Measurements from ENCODE around the gene ADAMTS12. TPM values are rescaled to one million over a fixed set of nuclear protein-coding genes. Genes with fewer than 3 reads are reported as not detected.

Gene ADAMTS12
- polyA plus RNA-seq, 1 of the 3 experiments (the other 2 are of a cell fraction) = 2.5 TPM

GRCh38 chr5:33639474-33639873, 252.3 kb downstream of the ADAMTS12 start:
- 30% methylated on average over 7 of the region's 7 CpGs for WGBS (ENCODE audit: low lambda C conversion rate)
- H3K9me3 ChIP-seq = no peaks in the 10 kb centered on the region
- H3K36me3 ChIP-seq (replicated peaks in 1 of 2; ENCODE audit: control insufficient read depth in 1 of 2, insufficient read depth in 2 of 2, low read length in 1 of 2) = no peaks in the 10 kb centered on the region
- no peaks in the 10 kb centered on the region for H4K20me1 ChIP-seq (ENCODE audit: insufficient read depth)
- H3K4me3 ChIP-seq (ENCODE audit: low read depth in 2 of 2, low read length in 1 of 2) = no peak overlapping the region
- POLR2A ChIA-PET = no interaction called here
- no peaks in the 10 kb centered on the region for H3F3A ChIP-seq (replicated peaks; ENCODE audit: insufficient read depth)
- no peak overlapping the region for H3K4me2 ChIP-seq
- peaks cover 0 to 3% of the 10 kb centered on the region in 2 experiments; a peak in 1 of 4 replicates for H3K4me1 ChIP-seq (ENCODE audit: control insufficient read depth in 1 of 2, insufficient read depth in 2 of 2, low read depth in 1 of 2, low read length in 1 of 2)
- no peaks in the 10 kb centered on the region for H3K79me2 ChIP-seq (ENCODE audit: insufficient read depth)
- TF ChIP-seq EP300 (IDR thresholded peaks at IDR 0.05; ENCODE audit: borderline replicate concordance in 1 of 2, low read depth in 1 of 2, low read length in 1 of 2) (no peak), TEAD4 (IDR thresholded peaks at IDR 0.05; ENCODE audit: borderline replicate concordance, insufficient read depth) (no peak), USF1 (IDR thresholded peaks at IDR 0.05; ENCODE audit: borderline replicate concordance, low read depth) (no peak), MXI1 (IDR thresholded peaks at IDR 0.05; ENCODE audit: low read depth, low read length) (no peak), YY1 (IDR thresholded peaks at IDR 0.05; ENCODE audit: low read depth) (no peak), TCF12 (IDR thresholded peaks at IDR 0.05) (no peak)
- TF ChIP-seq, protein P1, sequence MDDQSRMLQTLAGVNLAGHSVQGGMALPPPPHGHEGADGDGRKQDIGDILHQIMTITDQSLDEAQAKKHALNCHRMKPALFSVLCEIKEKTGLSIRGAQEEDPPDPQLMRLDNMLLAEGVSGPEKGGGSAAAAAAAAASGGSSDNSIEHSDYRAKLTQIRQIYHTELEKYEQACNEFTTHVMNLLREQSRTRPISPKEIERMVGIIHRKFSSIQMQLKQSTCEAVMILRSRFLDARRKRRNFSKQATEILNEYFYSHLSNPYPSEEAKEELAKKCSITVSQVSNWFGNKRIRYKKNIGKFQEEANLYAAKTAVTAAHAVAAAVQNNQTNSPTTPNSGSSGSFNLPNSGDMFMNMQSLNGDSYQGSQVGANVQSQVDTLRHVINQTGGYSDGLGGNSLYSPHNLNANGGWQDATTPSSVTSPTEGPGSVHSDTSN (IDR thresholded peaks at IDR 0.05) = no peak
- TF ChIP-seq, protein P2, sequence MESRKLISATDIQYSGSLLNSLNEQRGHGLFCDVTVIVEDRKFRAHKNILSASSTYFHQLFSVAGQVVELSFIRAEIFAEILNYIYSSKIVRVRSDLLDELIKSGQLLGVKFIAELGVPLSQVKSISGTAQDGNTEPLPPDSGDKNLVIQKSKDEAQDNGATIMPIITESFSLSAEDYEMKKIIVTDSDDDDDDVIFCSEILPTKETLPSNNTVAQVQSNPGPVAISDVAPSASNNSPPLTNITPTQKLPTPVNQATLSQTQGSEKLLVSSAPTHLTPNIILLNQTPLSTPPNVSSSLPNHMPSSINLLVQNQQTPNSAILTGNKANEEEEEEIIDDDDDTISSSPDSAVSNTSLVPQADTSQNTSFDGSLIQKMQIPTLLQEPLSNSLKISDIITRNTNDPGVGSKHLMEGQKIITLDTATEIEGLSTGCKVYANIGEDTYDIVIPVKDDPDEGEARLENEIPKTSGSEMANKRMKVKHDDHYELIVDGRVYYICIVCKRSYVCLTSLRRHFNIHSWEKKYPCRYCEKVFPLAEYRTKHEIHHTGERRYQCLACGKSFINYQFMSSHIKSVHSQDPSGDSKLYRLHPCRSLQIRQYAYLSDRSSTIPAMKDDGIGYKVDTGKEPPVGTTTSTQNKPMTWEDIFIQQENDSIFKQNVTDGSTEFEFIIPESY (IDR thresholded peaks at IDR 0.05; ENCODE audit: borderline replicate concordance, low read depth) = no peak
- H3K9ac ChIP-seq = no peak overlapping the region
- no peak overlapping the region for H3K27ac ChIP-seq (ENCODE audit: low read depth in 2 of 2, low read length in 1 of 2)
- DNase-seq = no peak
- no peak overlapping the region for H2AFZ ChIP-seq (ENCODE audit: low read depth)
- no peaks in the 10 kb centered on the region for H3K9me2 ChIP-seq
- CTCF ChIA-PET = no interaction called here
- H3K27me3 ChIP-seq (ENCODE audit: insufficient read depth) = no peaks in the 10 kb centered on the region; the same call in 1 of the 2 replicates

- CTCF ChIA-PET = no interaction called here
- H3K79me2 ChIP-seq (ENCODE audit: insufficient read depth) = no peaks in the 10 kb centered on the region
- no peaks in the 10 kb centered on the region for H3K9me3 ChIP-seq
- no peak overlapping the region for H2AFZ ChIP-seq (ENCODE audit: low read depth)
- peaks cover 0 to 3% of the 10 kb centered on the region in 2 experiments; a peak in 1 of 4 replicates for H3K4me1 ChIP-seq (ENCODE audit: control insufficient read depth in 1 of 2, insufficient read depth in 2 of 2, low read depth in 1 of 2, low read length in 1 of 2)
- no peak overlapping the region for H3K4me2 ChIP-seq
- no peak overlapping the region for H3K27ac ChIP-seq (ENCODE audit: low read depth in 2 of 2, low read length in 1 of 2)
- WGBS (ENCODE audit: low lambda C conversion rate) = 25% methylated on average over 3 of the region's 3 CpGs
- POLR2A ChIA-PET = no interaction called here
- no peaks in the 10 kb centered on the region for H3F3A ChIP-seq (replicated peaks; ENCODE audit: insufficient read depth)
- no peaks in the 10 kb centered on the region for H3K36me3 ChIP-seq (replicated peaks in 1 of 2; ENCODE audit: control insufficient read depth in 1 of 2, insufficient read depth in 2 of 2, low read length in 1 of 2)
- H3K9ac ChIP-seq = no peak overlapping the region
- no peak for DNase-seq
- no peaks in the 10 kb centered on the region; the same call in 1 of the 2 replicates for H3K27me3 ChIP-seq (ENCODE audit: insufficient read depth)
- no peak for TF ChIP-seq RAD21 (IDR thresholded peaks at IDR 0.05; ENCODE audit: low read length)
- TF ChIP-seq CHD2 (IDR thresholded peaks at IDR 0.05; ENCODE audit: low read length, partially characterized antibody) = no peak
- TF ChIP-seq FOXM1 (IDR thresholded peaks at IDR 0.05; ENCODE audit: low read depth) = no peak
- TF ChIP-seq FOXJ3 (CRISPR knock-in tag; IDR thresholded peaks at IDR 0.05) = no peak
- no peak for TF ChIP-seq MXI1 (IDR thresholded peaks at IDR 0.05; ENCODE audit: low read depth, low read length)
- no peak for TF ChIP-seq TEAD4 (IDR thresholded peaks at IDR 0.05; ENCODE audit: borderline replicate concordance, insufficient read depth)
- TF ChIP-seq, protein P3, sequence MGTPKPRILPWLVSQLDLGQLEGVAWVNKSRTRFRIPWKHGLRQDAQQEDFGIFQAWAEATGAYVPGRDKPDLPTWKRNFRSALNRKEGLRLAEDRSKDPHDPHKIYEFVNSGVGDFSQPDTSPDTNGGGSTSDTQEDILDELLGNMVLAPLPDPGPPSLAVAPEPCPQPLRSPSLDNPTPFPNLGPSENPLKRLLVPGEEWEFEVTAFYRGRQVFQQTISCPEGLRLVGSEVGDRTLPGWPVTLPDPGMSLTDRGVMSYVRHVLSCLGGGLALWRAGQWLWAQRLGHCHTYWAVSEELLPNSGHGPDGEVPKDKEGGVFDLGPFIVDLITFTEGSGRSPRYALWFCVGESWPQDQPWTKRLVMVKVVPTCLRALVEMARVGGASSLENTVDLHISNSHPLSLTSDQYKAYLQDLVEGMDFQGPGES (IDR thresholded peaks at IDR 0.05; ENCODE audit: low read depth, low read length) = no peak
- no peak for TF ChIP-seq RFX5 (IDR thresholded peaks at IDR 0.05; ENCODE audit: low read length)
- TF ChIP-seq RCOR1 (IDR thresholded peaks at IDR 0.05; ENCODE audit: low read length) = no peak
- no peak for TF ChIP-seq USF1 (IDR thresholded peaks at IDR 0.05; ENCODE audit: borderline replicate concordance, low read depth)
- H4K20me1 ChIP-seq (ENCODE audit: insufficient read depth) = no peaks in the 10 kb centered on the region
- no peaks in the 10 kb centered on the region for H3K9me2 ChIP-seq
- no peak overlapping the region for H3K4me3 ChIP-seq (ENCODE audit: low read depth in 2 of 2, low read length in 1 of 2)
Observed at GRCh38 chr5:33637011-33637410, 254.8 kb downstream of the ADAMTS12 start.

All from SK-N-SH (cell line).